GM23248 (cell line): ENCODE data around the gene BTLA. TPM values are rescaled to one million over a fixed set of nuclear protein-coding genes. Genes with fewer than 3 reads are reported as not detected.

ENCODE experiments used
- DNase-seq: peaks from one replicate; pipeline ENCODE4 v3.0.0-alpha.2; 2015
- H2AFZ ChIP-seq: fragments of 200-600 bp; sonication (generic); 2 replicates; pipeline ENCODE4 v1.6.1; 2016; ENCODE audit warnings: antibody characterized with exemption
- H3F3A ChIP-seq: fragments of 200-600 bp; sonication (generic); 2 replicates; pipeline ENCODE4 v1.6.1; 2016; ENCODE audit warnings: mild to moderate bottlenecking, antibody characterized with exemption, mixed run types; ENCODE audit not compliant: insufficient read depth
- H3K27ac ChIP-seq: fragments of 200-600 bp; sonication (generic); 2 replicates; pipeline ENCODE4 v1.5.1; 2016; ENCODE audit warnings: mild to moderate bottlenecking
- H3K27me3 ChIP-seq: fragments of 200-600 bp; sonication (generic); replicated peaks from 2 replicates; pipeline ENCODE4 v1.6.1; 2016; ENCODE audit warnings: mild to moderate bottlenecking; ENCODE audit not compliant: insufficient read depth
- H3K36me3 ChIP-seq: fragments of 200-600 bp; sonication (generic); 2 replicates; pipeline ENCODE4 v1.6.1; 2016; ENCODE audit warnings: low read depth, mild to moderate bottlenecking
- H3K4me1 ChIP-seq: fragments of 200-600 bp; sonication (generic); 2 replicates; pipeline ENCODE4 v1.6.1; 2016; ENCODE audit warnings: mild to moderate bottlenecking; ENCODE audit not compliant: insufficient read depth
- H3K4me2 ChIP-seq: fragments of 200-600 bp; sonication (generic); one replicate; pipeline ENCODE4 v1.6.1; 2016; ENCODE audit warnings: mild to moderate bottlenecking; ENCODE audit not compliant: unreplicated experiment
- H3K4me3 ChIP-seq: fragments of 200-600 bp; sonication (generic); 2 replicates; pipeline ENCODE4 v1.5.1; 2016; ENCODE audit warnings: mild to moderate bottlenecking
- H3K79me2 ChIP-seq: fragments of 200-600 bp; sonication (generic); 2 replicates; pipeline ENCODE4 v1.6.1; 2016; ENCODE audit warnings: mild to moderate bottlenecking; ENCODE audit not compliant: insufficient read depth
- H3K9ac ChIP-seq: fragments of 200-600 bp; sonication (generic); 2 replicates; pipeline ENCODE4 v1.6.1; 2016; ENCODE audit warnings: mild to moderate bottlenecking
- H3K9me2 ChIP-seq: fragments of 200-600 bp; sonication (generic); 2 replicates; pipeline ENCODE4 v1.6.1; 2016; ENCODE audit warnings: mixed run types, mild to moderate bottlenecking, moderate library complexity; ENCODE audit not compliant: insufficient read depth
- H3K9me3 ChIP-seq: fragments of 200-600 bp; sonication (generic); one replicate; pipeline ENCODE4 v1.6.1; 2017; ENCODE audit warnings: low read depth
- H4K20me1 ChIP-seq: fragments of 200-600 bp; sonication (generic); 2 replicates; pipeline ENCODE4 v1.6.0; 2016; ENCODE audit not compliant: insufficient read depth
- EZH2 ChIP-seq: fragments of 200-600 bp; sonication (generic); IDR thresholded peaks from 2 replicates; pipeline ENCODE4 v1.6.1; 2018; ENCODE audit warnings: antibody characterized with exemption, mild to moderate bottlenecking; ENCODE audit not compliant: insufficient read depth, poor library complexity, severe bottlenecking
- EZH2phosphoT487 ChIP-seq: fragments of 200-600 bp; sonication (generic); IDR thresholded peaks from 2 replicates; pipeline ENCODE4 v1.6.1; 2018; ENCODE audit warnings: antibody characterized with exemption, moderate library complexity, mild to moderate bottlenecking, low read depth; ENCODE audit not compliant: insufficient read depth
- WGBS, 2 experiments: methylation state at CpG; one replicate each; pipeline ENCODE4 v1.1.6; 2015 to 2017; ENCODE audit warnings: low lambda C conversion rate in 2 of 2, low coverage in 1 of 2; ENCODE audit errors: missing lambda C conversion rate in 2 of 2; 5-methylcytosine and 5-hydroxymethylcytosine counted together
- in situ Hi-C: fragments of 300-500 bp; cut with MboI; formaldehyde crosslinking; loops from 2 replicates; pipeline ENCODE4 v1.15.0; 2020
- polyA plus RNA-seq: library from polyadenylated mRNA; unstranded; fragments of >200 nt; fragmentation: Nextera tagmentation; extraction: Ambion mirVana; gene quantifications from 2 replicates; pipeline ENCODE4 v1.2.1, GENCODE V29; 2016
- total RNA-seq: library from RNA; depleted of rRNA; stranded (reverse); fragments of >200 nt; shearing (Covaris generic); gene quantifications from 2 replicates; pipeline ENCODE4 v1.2.3, GENCODE V29; 2014

Gene BTLA
- total and polyA plus RNA-seq, 2 experiments from 2014 or later, result not detected

GRCh38 chr3:112481302-112481721, 18.0 kb downstream of the BTLA start:
- no peak for DNase-seq
- in situ Hi-C loops, result no loop called here
- TF ChIP-seq EZH2 (no peak), EZH2phosphoT487 (no peak)
- Histone ChIP-seq H3K27me3 (no peaks in the 10 kb centered on the region; the same call in 1 of the 2 replicates), H3K4me3 (no peak overlapping the region), H3K4me2 (no peak overlapping the region), H2AFZ (no peak overlapping the region), H3K9ac (no peak overlapping the region), H3K79me2 (no peaks in the 10 kb centered on the region), H3K27ac (no peak overlapping the region), H3K9me2 (no peaks in the 10 kb centered on the region), H3F3A (no peaks in the 10 kb centered on the region), H3K9me3 (no peaks in the 10 kb centered on the region), H3K36me3 (no peaks in the 10 kb centered on the region), H4K20me1 (no peaks in the 10 kb centered on the region), H3K4me1 (no peaks in the 10 kb centered on the region)

- no peaks in the 10 kb centered on the region for H3K9me3 ChIP-seq
- no peak overlapping the region for H3K4me2 ChIP-seq
- H3K36me3 ChIP-seq, result no peaks in the 10 kb centered on the region
- TF ChIP-seq EZH2 (no peak), EZH2phosphoT487 (no peak)
- H3K27ac ChIP-seq, result no peak overlapping the region
- H3K27me3 ChIP-seq, result no peaks in the 10 kb centered on the region; the same call in 1 of the 2 replicates
- no peak overlapping the region for H2AFZ ChIP-seq
- no peaks in the 10 kb centered on the region for H3K9me2 ChIP-seq
- no peaks in the 10 kb centered on the region for H3K4me1 ChIP-seq
- no peak for DNase-seq
- 3 to 7% methylated on average over 1 of the region's 1 CpG for WGBS, 2 experiments
- no peaks in the 10 kb centered on the region for H4K20me1 ChIP-seq
- H3F3A ChIP-seq, result no peaks in the 10 kb centered on the region
- no peaks in the 10 kb centered on the region for H3K79me2 ChIP-seq
- in situ Hi-C loops, result no loop called here
- no peak overlapping the region for H3K4me3 ChIP-seq
- no peak overlapping the region for H3K9ac ChIP-seq
Measured at GRCh38 chr3:112477891-112478290, 21.4 kb downstream of the BTLA start.

- no peaks in the 10 kb centered on the region; the same call in 1 of the 2 replicates for H3K27me3 ChIP-seq
- H3K4me3 ChIP-seq, result no peak overlapping the region
- H3K4me1 ChIP-seq, result no peaks in the 10 kb centered on the region
- H3F3A ChIP-seq, result no peaks in the 10 kb centered on the region
- H3K9ac ChIP-seq, result no peak overlapping the region
- H3K27ac ChIP-seq, result no peak overlapping the region
- H3K9me2 ChIP-seq, result no peaks in the 10 kb centered on the region
- DNase-seq, result no peak
- in situ Hi-C loops, result no loop called here
- TF ChIP-seq EZH2phosphoT487, result no peak
- no peak for TF ChIP-seq EZH2
- H3K9me3 ChIP-seq, result no peaks in the 10 kb centered on the region
- H3K36me3 ChIP-seq, result no peaks in the 10 kb centered on the region
- H4K20me1 ChIP-seq, result no peaks in the 10 kb centered on the region
- no peak overlapping the region for H3K4me2 ChIP-seq
- H2AFZ ChIP-seq, result no peak overlapping the region
- WGBS, 2 experiments, result 47 to 61% methylated on average over 1 of the region's 1 CpG
- H3K79me2 ChIP-seq, result no peaks in the 10 kb centered on the region
Measured at GRCh38 chr3:112476346-112476745, 22.9 kb downstream of the BTLA start.

- H3K27ac ChIP-seq, result no peak overlapping the region
- H3K27me3 ChIP-seq, result peaks cover 6% of the 10 kb centered on the region; the same call in 1 of the 2 replicates
- H3K9ac ChIP-seq, result no peak overlapping the region
- H3K9me3 ChIP-seq, result no peaks in the 10 kb centered on the region
- in situ Hi-C loops, result no loop called here
- no peak overlapping the region for H3K4me2 ChIP-seq
- WGBS, 2 experiments, result 30 to 46% methylated on average over 2 of the region's 2 CpGs
- H3F3A ChIP-seq, result no peaks in the 10 kb centered on the region
- H4K20me1 ChIP-seq, result no peaks in the 10 kb centered on the region
- H3K4me1 ChIP-seq, result no peaks in the 10 kb centered on the region
- H3K9me2 ChIP-seq, result no peaks in the 10 kb centered on the region
- no peak overlapping the region for H2AFZ ChIP-seq
- H3K79me2 ChIP-seq, result no peaks in the 10 kb centered on the region
- no peak for DNase-seq
- H3K36me3 ChIP-seq, result no peaks in the 10 kb centered on the region
- no peak overlapping the region for H3K4me3 ChIP-seq
- TF ChIP-seq EZH2phosphoT487, result no peak
- TF ChIP-seq EZH2, result no peak
Measured at GRCh38 chr3:112474796-112475195, 24.5 kb downstream of the BTLA start.

DNA sequence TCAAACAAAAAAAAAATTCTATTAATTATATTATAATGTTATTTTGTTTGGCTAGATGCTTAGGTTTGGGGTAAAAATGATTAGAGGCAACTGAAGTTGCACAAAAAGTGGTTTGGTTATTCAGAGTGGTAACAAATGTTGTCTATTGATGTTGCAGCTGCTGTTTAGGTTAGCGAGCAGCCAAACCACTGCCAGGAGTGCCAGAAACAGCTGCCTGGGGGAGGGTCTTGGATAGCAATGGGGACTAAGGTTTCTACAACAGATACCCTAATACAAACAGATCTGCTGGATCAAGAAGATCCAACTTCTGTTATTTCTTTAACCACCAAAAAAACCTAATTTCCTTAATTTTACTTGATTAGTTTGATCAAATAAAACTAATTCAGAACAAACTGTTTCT, 26.6 kb downstream of the BTLA start:
- no peak for DNase-seq
- TF ChIP-seq EZH2 (no peak), EZH2phosphoT487 (no peak)
- WGBS, 2 experiments, result 0 to 8% methylated on average over 1 of the region's 1 CpG
- Histone ChIP-seq H3K4me1 (no peaks in the 10 kb centered on the region), H2AFZ (no peak overlapping the region), H3K27ac (no peak overlapping the region), H3K9me2 (no peaks in the 10 kb centered on the region), H3K9me3 (no peaks in the 10 kb centered on the region), H3F3A (no peaks in the 10 kb centered on the region), H3K79me2 (no peaks in the 10 kb centered on the region), H4K20me1 (no peaks in the 10 kb centered on the region), H3K4me2 (no peak overlapping the region), H3K27me3 (0 out of 2 replicates have a peak, but pooled peaks cover 7% of the 10 kb centered on the region), H3K4me3 (no peak overlapping the region), H3K9ac (no peak overlapping the region), H3K36me3 (no peaks in the 10 kb centered on the region)
- in situ Hi-C loops, result no loop called here
